ENCODE results near the gene POR.
"Not testable (repeated sequence)": the region's sequence is repeated elsewhere in the genome, so short reads cannot be mapped to it uniquely, and the experiment has no call there.

POR gene

DNA sequence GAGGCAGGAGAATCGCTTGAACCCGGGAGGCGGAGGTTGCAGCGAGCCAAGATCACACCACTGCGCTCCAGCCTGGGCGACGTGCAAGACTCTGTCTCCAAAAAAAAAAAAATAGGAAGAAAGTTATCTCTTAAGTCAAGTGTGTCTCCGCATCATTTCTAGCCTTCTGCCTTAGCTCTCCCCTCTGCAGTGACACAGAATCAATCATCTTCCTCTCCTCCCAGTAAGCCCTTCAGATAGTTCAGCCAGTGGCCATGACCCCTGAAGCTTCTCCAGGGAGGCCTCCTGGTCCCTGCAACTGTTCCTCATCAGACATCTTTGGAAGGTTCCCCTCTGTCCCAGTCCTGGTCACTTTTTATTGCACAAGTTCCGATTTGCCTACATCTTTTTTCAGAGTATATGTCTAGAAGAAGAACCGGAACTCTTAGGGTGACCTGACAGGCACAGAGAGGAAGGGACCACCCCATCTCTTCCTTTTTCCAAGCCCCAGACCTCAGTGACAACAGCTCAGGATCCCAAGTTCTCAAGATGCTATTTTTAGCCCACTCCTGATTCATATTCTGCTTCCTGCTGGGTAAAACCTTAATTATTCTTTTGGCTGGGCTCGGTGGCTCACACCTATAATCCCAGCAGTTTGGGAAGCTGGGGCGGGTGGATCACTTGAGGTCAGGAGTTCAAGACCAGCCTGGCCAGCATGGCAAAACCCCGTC lies 42.7 kb upstream of the POR start (continued):
- TF ChIP-seq BACH2 (CRISPR knock-in tag; IDR thresholded peaks at IDR 0.05; ENCODE audit: borderline replicate concordance) (no peak), ESRRG (CRISPR knock-in tag; IDR thresholded peaks at IDR 0.05) (no peak), CSDC2 (CRISPR knock-in tag; IDR thresholded peaks at IDR 0.05) (no peak), ZFP30 (CRISPR knock-in tag; IDR thresholded peaks at IDR 0.05) (no peak), SNAI2 (CRISPR knock-in tag; IDR thresholded peaks at IDR 0.05) (no peak), TSHZ2 (CRISPR knock-in tag; IDR thresholded peaks at IDR 0.05) (no peak)

GRCh38 chr7:75874180-75874579 lies 40.8 kb upstream of the POR start:
- ATAC-seq: not testable (repeated sequence)

GRCh38 chr7:75875113-75876080 lies 39.6 kb upstream of the POR start:
- no peak for ATAC-seq

GRCh38 chr7:75876126-75876881 lies 38.7 kb upstream of the POR start:
- ATAC-seq: no peak

More at GRCh38 chr7:75875113-75876080, 39.6 kb upstream of the POR start:
- TF ChIP-seq ZNF8 (CRISPR knock-in tag; IDR thresholded peaks at IDR 0.05) (no peak), CSDC2 (CRISPR knock-in tag; IDR thresholded peaks at IDR 0.05) (no peak), ZNF565 (CRISPR knock-in tag; conservative IDR thresholded peaks at IDR 0.05; ENCODE audit: low read depth) (no peak), SNAI2 (CRISPR knock-in tag; IDR thresholded peaks at IDR 0.05) (no peak), TOX (CRISPR knock-in tag; IDR thresholded peaks at IDR 0.05; ENCODE audit: borderline replicate concordance) (no peak), ZNF70 (CRISPR knock-in tag; IDR thresholded peaks at IDR 0.05) (no peak), TCF4 (CRISPR knock-in tag; IDR thresholded peaks at IDR 0.05; ENCODE audit: borderline replicate concordance) (no peak), ZFP30 (CRISPR knock-in tag; IDR thresholded peaks at IDR 0.05) (no peak), PPARA (CRISPR knock-in tag; IDR thresholded peaks at IDR 0.05; ENCODE audit: borderline replicate concordance) (no peak), ZC3H10 (CRISPR knock-in tag; IDR thresholded peaks at IDR 0.05) (no peak), ZFP3 (CRISPR knock-in tag; IDR thresholded peaks at IDR 0.05) (no peak), OSR1 (CRISPR knock-in tag; IDR thresholded peaks at IDR 0.05) (no peak), ESRRG (CRISPR knock-in tag; IDR thresholded peaks at IDR 0.05) (no peak), ARNTL (CRISPR knock-in tag; IDR thresholded peaks at IDR 0.05; ENCODE audit: borderline replicate concordance, low read depth) (no peak)

More at GRCh38 chr7:75876126-75876881, 38.7 kb upstream of the POR start:
- TF ChIP-seq ZFP3 (CRISPR knock-in tag; IDR thresholded peaks at IDR 0.05) (no peak), OSR1 (CRISPR knock-in tag; IDR thresholded peaks at IDR 0.05) (no peak), TOX (CRISPR knock-in tag; IDR thresholded peaks at IDR 0.05; ENCODE audit: borderline replicate concordance) (no peak), BACH2 (CRISPR knock-in tag; IDR thresholded peaks at IDR 0.05; ENCODE audit: borderline replicate concordance) (no peak), CSDC2 (CRISPR knock-in tag; IDR thresholded peaks at IDR 0.05) (no peak), ZNF70 (CRISPR knock-in tag; IDR thresholded peaks at IDR 0.05) (no peak), CSRNP3 (CRISPR knock-in tag; IDR thresholded peaks at IDR 0.05) (no peak), ZNF565 (CRISPR knock-in tag; conservative IDR thresholded peaks at IDR 0.05; ENCODE audit: low read depth) (no peak), TCF4 (CRISPR knock-in tag; IDR thresholded peaks at IDR 0.05; ENCODE audit: borderline replicate concordance) (no peak), PATZ1 (CRISPR knock-in tag; IDR thresholded peaks at IDR 0.05; ENCODE audit: borderline replicate concordance) (no peak), PPARA (CRISPR knock-in tag; IDR thresholded peaks at IDR 0.05; ENCODE audit: borderline replicate concordance) (no peak), RARB (CRISPR knock-in tag; IDR thresholded peaks at IDR 0.05) (no peak), ESRRG (CRISPR knock-in tag; IDR thresholded peaks at IDR 0.05) (no peak), ARNTL (CRISPR knock-in tag; IDR thresholded peaks at IDR 0.05; ENCODE audit: borderline replicate concordance, low read depth) (no peak), GLIS3 (CRISPR knock-in tag; IDR thresholded peaks at IDR 0.05) (no peak), ZNF8 (CRISPR knock-in tag; IDR thresholded peaks at IDR 0.05) (no peak), SNAI2 (CRISPR knock-in tag; IDR thresholded peaks at IDR 0.05) (no peak)
- TF ChIP-seq, protein P1, sequence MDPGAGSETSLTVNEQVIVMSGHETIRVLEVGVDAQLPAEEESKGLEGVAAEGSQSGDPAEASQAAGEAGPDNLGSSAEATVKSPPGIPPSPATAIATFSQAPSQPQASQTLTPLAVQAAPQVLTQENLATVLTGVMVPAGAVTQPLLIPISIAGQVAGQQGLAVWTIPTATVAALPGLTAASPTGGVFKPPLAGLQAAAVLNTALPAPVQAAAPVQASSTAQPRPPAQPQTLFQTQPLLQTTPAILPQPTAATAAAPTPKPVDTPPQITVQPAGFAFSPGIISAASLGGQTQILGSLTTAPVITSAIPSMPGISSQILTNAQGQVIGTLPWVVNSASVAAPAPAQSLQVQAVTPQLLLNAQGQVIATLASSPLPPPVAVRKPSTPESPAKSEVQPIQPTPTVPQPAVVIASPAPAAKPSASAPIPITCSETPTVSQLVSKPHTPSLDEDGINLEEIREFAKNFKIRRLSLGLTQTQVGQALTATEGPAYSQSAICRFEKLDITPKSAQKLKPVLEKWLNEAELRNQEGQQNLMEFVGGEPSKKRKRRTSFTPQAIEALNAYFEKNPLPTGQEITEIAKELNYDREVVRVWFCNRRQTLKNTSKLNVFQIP (CRISPR knock-in tag; IDR thresholded peaks at IDR 0.05; ENCODE audit: borderline replicate concordance, low read depth): no peak
